Measurements from ENCODE around the gene DCAF10. TPM values are rescaled to one million over a fixed set of nuclear protein-coding genes. Genes with fewer than 3 reads are reported as not detected.
A peak's percentile ranks its signal among the peaks of the same experiment; 100 is the strongest.
"Not testable (repeated sequence)": the region's sequence is repeated elsewhere in the genome, so short reads cannot be mapped to it uniquely, and the experiment has no call there.

Gene DCAF10, protein sequence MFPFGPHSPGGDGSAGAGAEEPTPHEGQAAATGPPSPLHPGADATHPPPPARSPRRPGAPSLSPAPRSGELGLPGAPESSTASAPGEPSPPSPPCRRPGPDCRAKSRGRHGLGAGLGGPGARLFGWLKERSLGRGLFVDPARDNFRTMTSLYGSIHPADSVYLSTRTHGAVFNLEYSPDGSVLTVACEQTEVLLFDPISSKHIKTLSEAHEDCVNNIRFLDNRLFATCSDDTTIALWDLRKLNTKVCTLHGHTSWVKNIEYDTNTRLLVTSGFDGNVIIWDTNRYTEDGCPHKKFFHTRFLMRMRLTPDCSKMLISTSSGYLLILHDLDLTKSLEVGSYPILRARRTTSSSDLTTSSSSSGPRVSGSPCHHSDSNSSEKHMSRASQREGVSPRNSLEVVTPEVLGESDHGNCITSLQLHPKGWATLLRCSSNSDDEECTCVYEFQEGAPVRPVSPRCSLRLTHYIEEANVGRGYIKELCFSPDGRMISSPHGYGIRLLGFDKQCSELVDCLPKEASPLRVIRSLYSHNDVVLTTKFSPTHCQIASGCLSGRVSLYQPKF
- 14.8 TPM for total RNA-seq
- long read RNA-seq, transcript DCAF10-202 (7 exons, 3,862 nt), result major isoform, 29 of 82 reads
- long read RNA-seq, partial matches to known transcripts, result 1 of 82 reads
- long read RNA-seq, other reads (novel, unspliced or antisense), result 52 of 82 reads

DNA sequence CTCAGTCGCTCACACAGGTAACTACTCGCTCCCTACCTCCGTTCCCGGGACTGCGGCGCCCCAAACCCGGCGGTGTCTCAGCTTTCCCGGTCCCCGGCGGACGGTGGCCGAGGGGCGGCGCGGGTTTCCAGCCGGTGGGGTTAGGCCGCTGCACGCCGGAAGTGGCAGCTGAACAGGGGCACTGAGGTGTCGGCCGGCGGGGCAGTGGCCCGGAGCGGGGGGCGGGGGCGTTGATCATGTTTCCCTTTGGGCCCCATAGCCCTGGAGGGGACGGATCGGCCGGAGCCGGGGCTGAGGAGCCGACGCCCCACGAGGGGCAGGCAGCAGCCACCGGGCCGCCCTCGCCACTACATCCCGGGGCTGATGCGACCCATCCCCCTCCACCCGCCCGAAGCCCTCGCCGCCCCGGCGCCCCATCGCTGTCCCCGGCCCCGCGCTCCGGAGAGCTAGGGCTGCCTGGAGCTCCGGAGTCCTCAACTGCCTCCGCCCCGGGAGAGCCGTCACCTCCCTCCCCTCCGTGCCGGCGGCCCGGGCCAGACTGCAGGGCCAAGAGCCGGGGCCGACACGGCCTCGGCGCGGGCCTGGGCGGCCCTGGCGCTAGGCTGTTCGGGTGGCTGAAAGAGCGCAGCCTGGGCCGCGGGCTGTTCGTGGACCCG, at the start of gene DCAF10:
DCAF10 (plus strand) TSS at position 167 of the 656 bp plus-strand sequence; CDS start at position 237, 70 bp downstream.
- DNase-seq (peak; percentile 91), ATAC-seq (ENCODE audit: poor library complexity) (peak; percentile 98)
- intact Hi-C loops (cut with DNase I), result no loop called here

DNA sequence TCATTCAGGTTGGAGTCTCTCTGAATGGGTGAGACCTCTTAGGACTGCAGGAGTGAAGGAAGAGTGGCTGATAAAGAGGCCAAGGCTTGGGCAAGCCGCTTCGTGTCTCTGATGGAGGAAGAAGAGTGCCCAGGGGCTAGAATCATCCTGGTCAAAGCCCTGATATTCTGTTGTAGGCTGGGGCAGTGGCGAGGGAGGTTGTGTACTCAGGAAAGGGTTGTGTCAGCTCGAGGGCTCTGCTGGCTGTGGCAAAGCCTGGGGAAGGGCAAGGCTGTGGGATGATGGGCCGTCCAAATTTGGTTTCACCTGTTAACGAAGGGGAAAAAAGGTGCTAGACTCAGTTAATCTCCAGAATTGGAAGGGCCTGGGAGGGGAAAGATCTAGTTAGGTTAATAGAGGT, 49.4 kb upstream of the DCAF10 start:
- ATAC-seq (ENCODE audit: poor library complexity) (no peak), DNase-seq (no peak)
- intact Hi-C loops (cut with DNase I), result loop anchor here (10.0 kb wide), 2 partner anchors 154 to 166 kb away; partner anchors contain the start of gene SLC25A51

DNA sequence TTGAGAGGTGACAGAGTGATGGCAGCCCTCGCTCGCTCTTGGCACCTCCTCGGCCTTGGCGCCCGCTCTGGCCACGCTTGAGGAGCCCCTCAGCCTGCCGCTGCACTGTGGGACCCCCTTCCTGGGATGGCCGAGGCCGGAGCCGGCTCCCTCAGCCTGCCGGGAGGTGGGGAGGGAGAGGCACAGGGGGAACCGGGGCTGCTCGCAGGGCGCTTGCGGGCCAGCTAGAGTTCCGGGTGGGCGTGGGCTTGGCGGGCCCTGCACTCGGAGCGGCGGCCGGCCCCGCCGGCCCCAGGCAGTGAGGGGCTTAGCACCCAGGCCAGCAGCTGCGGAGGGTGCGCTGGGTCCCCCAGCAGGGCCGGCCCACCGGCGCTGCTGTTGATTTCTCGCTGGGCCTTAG, 48.9 kb upstream of the DCAF10 start:
- intact Hi-C loops (cut with DNase I), result loop anchor here (10.0 kb wide), 2 partner anchors 153 to 167 kb away; partner anchors contain the start of gene SLC25A51
- not testable (repeated sequence) for ATAC-seq (ENCODE audit: poor library complexity); DNase-seq

DNA sequence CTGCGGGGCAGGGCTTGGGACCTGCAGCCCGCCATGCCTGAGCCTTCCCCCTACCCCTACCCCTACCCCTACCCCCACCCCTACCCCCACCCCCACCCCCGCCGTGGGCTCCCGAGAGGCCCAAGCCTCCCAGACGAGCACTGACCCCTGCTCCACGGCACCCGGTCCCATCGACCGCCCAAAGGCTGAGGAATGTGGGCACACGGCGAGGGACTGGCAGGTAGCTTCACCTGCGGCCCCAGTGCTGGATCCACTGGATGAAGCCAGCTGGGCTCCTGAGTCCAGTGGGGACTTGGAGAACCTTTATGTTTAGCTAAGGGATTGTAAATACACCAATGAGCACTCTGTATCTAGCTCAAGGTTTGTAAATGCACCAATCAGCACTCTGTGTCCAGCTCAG, 48.5 kb upstream of the DCAF10 start:
- intact Hi-C loops (cut with DNase I), result loop anchor here (10.0 kb wide), 2 partner anchors 153 to 167 kb away; partner anchors contain the start of gene SLC25A51
- ATAC-seq (ENCODE audit: poor library complexity); DNase-seq: not testable (repeated sequence)

DNA sequence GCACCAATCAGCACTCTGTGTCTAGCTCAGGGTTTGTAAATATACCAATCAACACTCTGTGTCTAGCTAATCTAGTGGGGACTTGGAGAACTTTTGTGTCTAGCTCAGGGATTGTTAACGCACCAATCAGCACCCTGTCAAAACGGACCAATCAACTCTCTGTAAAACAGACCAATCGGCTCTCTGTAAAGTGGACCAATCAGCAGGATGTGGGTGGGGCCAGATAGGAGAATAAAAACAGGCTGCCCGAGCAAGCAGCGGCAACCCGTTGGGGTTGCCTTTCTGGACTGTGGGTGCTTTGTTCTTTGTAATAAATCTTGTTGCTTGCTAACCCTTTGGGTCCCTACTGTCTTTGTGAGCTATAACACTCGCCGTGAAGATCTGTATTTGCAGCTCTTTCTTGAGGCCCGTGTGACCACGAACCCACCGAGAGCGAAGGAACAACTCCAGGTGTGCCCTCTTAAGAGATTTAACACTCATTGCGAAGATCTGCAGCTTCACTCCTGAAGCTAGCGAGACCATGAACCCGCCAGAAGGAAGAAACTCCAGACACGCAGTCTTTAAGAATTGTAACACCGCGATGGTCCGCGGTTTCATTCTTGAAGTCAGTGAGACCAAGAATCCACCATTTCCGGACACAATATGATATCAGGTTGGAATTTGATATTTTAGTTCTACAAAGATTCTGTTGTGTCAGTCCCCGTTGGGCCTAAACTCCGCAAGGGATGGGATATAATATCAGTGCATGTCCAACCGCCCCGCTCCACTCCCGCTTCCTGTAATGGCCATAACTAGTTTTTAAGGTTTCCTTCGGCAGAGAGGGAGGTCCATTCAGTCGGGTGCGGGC, 47.7 kb upstream of the DCAF10 start:
- DNase-seq (no peak), ATAC-seq (ENCODE audit: poor library complexity) (no peak)
- intact Hi-C loops (cut with DNase I), result loop anchor here (10.0 kb wide), 2 partner anchors 152 to 168 kb away; partner anchors contain the start of gene SLC25A51

DNA sequence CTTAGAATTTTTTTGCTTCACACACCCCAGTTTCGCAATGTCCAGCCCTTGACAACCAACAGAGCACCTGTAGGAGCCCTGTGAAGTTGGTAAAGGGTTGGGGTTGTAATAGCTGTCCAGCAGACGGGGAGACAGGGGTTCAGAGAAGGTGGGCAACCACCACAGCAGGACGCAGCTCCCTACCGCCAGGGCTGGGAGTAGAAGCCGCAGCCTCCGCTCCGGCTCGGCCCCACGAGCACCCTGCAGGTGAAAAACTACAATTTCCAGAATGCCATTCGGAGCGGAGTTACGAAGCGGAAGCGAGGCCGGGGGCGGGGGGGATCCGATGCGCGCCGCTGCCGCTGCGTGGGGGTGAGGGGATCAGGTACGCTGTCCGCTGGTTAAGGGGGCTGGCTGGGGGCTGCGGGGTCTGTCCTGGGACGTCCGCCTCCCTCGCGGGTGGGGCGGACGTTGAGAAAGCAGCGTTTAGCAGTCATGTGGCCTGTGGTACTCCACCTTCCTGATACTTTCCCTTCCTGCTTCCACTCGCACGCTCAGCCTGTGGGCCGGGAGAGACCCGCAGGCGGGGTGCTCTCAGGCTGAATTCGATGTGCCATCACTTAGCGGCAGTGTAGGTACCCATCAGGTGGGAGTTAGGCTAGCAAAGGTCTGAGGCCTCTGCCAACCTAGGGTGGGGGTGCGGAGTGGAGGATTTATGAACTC, 47.0 kb upstream of the DCAF10 start, which contains the start of gene TRMT10B:
TRMT10B (plus strand) TSS at position 317 of the 702 bp plus-strand sequence. CDS start 8,127 bp downstream, outside the sequence.
- DNase-seq, result peak; percentile 82
- ATAC-seq (ENCODE audit: poor library complexity), result peak; percentile 98
- intact Hi-C loops (cut with DNase I), result loop anchor here (10.0 kb wide), 2 partner anchors 151 to 169 kb away; partner anchors contain the start of gene SLC25A51

DNA sequence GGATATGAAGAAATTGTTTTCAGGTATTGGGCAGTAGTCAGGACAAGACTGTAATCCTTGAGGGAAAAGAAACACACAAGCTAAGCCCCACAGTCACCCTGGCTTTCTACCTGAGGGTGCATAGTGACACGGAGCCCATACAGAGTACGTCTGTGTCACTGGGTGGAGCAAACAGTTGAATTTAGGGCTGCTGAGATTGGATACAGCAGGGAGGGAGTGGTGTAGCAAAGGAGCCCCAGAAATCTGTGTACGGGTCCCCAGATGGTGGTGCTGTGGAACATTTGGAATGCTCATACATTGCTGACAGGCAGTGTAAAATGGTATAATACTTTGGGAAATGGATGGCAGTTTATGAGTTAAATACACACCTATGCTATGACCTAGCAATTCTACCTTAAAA, 41.9 kb upstream of the DCAF10 start:
- ATAC-seq (ENCODE audit: poor library complexity), result no peak
- intact Hi-C loops (cut with DNase I), result loop anchor here (10.0 kb wide), 2 partner anchors 146 to 174 kb away; partner anchors contain the start of gene SLC25A51
- no peak for DNase-seq

DNA sequence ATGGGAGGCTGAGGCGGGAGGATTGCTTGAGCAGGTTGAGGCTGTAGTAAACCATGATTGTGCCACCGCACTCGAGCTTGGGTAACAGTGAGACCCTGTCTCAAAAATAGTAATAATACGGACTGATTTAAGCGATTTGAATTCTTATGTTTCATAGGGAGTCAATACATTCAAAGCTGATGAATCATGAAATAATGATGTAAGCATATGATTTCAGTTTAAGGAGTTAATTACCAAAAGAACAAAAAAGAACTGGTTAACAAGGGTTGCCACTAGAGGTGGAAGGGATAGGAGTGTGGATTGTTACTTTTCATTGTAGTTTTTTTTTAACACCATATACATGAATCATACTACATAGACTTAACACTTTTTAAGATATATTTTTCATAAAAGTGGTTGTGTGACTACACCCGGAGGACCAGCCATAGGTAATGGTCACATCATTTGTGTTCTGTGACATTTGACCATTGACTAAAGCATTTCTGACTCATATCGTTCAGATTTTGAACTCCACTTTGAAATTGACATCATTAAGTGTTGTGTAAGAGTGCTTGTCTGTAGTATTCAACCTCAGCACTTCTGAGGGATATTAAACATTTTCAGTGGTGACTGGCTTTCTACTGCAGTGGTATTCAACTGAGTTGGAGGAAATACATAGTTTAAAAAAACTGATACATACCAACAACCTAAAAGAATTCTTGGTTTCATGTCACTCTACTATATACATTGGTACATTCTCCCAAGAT, 40.0 kb upstream of the DCAF10 start:
- ATAC-seq (ENCODE audit: poor library complexity) (no peak), DNase-seq (no peak)
- intact Hi-C loops (cut with DNase I), result no loop called here

DNA sequence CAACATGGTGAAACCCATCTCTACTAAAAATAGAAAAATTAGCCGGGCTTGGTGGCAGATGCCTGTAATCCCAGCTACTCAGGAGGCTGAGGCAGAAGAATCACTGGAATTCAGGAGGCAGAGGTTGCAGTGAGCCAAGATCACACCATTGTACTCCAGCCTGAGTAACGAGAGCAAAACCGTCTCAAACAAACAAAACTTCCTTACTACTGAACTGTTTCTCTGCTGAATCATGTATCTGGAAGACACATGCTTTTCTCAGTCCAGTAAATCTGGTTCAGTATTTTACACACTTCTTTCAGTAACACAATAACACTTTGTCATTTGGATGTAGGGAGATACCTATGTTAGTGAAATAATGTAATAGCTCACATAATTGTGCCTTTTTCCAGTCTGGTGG, 39.1 kb upstream of the DCAF10 start:
- DNase-seq (no peak), ATAC-seq (ENCODE audit: poor library complexity) (no peak)
- intact Hi-C loops (cut with DNase I), result no loop called here

DNA sequence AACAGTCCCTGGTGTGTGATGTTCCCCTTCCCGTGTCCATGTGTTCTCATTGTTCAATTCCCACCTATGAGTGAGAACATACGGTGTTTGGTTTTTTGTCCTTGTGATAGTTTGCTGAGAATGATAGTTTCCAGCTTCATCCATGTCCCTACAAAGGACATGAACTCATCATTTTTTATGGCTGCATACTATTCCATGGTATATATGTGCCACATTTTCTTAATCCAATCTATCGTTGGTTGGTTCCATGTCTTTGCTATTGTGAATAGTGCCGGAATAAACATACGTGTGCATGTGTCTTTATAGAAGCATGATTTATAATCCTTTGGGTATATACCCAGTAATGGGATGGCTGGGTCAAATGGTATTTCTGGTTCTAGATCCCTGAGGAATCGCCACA, 35.3 kb upstream of the DCAF10 start:
- ATAC-seq (ENCODE audit: poor library complexity); intact Hi-C loops (cut with DNase I); DNase-seq: not testable (repeated sequence)

DNA sequence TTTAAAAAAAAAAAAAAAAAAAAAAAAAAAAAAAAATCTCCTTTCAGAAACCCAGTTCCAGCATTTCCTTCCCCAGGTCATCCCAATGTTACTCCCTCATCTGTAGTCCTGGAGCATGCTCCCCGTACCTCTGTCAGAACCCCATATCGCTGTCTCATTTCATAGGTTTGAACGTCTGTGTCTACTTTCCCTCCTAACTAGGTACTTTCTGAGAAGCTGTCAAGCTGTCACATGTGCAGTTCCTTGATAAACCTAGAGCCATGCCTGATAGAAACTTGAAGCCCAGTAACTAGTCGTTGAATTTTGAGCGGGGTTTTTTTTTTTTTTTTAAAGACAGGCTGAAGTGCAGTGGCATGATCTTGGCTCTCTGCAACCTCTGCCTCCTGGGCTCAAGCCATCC, 31.3 kb upstream of the DCAF10 start:
- DNase-seq (no peak), ATAC-seq (ENCODE audit: poor library complexity) (no peak)
- intact Hi-C loops (cut with DNase I), result no loop called here

DNA sequence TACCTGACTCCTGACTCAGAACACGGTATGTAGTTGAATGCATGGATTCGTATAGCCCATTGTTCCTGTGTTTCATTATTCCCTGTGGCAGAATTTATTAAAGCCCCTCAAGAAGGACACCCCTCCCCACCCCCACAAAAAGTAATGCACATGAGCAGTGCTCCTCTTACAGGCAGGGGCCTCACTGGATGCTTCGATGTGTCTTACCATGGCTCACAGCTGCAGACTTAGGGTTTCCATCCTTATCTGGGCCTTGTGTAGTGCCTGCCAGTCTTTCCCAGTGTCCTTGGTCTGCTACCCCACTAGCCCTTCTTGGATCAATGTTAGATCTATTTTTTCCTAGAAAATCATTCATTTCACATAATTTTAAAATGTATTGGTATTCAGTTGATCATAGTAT, 30.6 kb upstream of the DCAF10 start:
- ATAC-seq (ENCODE audit: poor library complexity) (no peak), DNase-seq (no peak)
- intact Hi-C loops (cut with DNase I), result no loop called here

DNA sequence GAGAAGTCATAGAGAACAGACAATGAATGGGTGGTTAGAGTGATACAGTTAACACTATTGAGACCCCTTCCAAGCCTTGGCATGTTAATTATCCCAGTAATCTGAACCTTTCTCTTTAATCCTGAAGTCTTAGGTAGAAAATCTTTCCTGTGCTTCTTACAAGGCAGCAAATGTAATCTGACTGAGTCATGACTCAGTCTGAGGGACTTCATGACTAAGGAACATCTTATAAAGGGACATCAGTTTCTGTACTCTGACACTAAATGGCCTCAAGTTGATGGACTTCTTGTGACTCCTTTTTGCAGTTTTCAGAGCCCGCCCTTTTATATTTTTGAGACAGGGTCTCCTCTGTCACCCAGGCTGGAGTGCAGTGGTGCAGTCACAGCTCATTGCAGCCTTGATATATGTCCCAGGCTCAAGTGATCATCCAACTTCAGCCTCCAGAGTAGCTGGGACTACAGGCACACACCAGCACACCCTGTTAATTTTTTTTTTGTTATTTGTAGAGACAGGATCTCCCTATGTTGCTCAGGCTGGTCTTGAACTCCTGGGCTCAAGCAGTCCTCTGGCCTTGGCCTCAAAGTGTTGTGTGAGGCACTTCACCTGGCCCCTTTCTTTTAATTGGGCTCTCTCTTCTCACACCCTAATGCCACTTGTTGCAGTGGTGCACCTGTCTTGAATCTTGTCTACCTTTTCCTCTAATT, 25.2 kb upstream of the DCAF10 start:
- intact Hi-C loops (cut with DNase I), result no loop called here
- DNase-seq (no peak), ATAC-seq (ENCODE audit: poor library complexity) (no peak)

DNA sequence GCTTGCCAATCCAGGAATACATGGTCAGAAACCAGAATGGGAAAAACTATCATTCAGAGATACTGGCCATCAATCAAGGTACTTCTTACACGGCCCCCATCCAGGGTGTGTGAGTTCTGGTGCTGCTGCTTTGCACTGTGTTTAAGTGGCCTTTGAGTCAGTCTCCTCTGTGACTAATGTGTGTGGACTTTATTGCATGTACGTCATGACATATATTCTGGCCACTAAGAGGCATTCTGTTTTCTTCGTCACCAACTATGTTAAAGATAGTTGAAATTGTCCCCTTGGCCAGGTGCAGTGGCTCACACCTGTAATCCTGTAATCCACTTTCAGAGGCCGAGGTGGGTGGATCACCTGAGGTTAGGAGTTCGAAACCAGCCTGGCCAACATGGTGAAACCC, 24.3 kb upstream of the DCAF10 start:
- intact Hi-C loops (cut with DNase I), result no loop called here
- DNase-seq, result no peak
- no peak for ATAC-seq (ENCODE audit: poor library complexity)

DNA sequence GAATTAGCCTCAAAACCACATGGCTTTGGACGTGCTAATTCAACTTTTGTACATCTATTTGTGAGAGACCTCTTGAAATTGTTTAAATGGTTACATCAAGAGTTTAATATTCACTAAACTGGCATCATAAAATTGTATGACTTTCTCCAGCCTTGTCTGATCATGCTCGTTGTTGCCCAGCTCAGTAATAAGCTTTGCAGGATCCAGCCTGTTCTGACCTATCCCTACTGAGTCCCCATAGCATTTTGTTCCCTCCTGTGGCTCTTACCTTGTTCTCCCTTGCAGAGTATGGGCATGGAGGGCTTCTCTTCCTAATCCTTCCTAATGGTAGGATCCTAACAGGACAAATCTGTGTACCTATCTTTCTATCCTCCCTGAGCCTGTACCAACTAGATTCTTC, 22.1 kb upstream of the DCAF10 start:
- DNase-seq, result no peak
- intact Hi-C loops (cut with DNase I), result no loop called here
- no peak for ATAC-seq (ENCODE audit: poor library complexity)

DNA sequence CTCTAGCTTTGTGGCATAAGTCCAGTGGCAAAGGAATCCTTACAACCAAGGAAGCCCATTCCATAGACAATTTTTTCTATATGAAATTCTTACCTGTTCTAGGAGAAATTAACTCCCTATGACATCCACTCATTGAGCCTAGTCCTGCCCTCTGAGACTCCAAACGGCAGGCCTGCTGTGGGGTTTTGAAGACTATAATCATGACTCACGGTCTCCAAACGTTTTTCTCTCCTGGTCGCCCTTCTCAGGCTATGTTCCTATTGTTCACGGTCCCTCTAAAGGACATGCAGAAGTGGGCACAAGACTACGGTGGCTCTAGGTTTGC, 16.3 kb upstream of the DCAF10 start:
- ATAC-seq (ENCODE audit: poor library complexity) (no peak), DNase-seq (no peak)
- intact Hi-C loops (cut with DNase I), result loop anchor here (2.0 kb wide), 1 partner anchor 15 kb away; no protein-coding TSS in a partner anchor

Measured in Right ventricle myocardium superior (tissue), 1 donor.